Renal pelvis (tissue), 12 donors: ENCODE results near the gene CACNG6. TPM values are rescaled to one million over a fixed set of nuclear protein-coding genes. Genes with fewer than 3 reads are reported as not detected.
A peak's percentile ranks its signal among the peaks of the same experiment; 100 is the strongest.
"Not testable (repeated sequence)": the region's sequence is repeated elsewhere in the genome, so short reads cannot be mapped to it uniquely, and the experiment has no call there.

Experiments
- DNase-seq: peaks from one replicate; pipeline ENCODE4 v3.0.0-alpha.2; 2013
- long read RNA-seq, 16 experiments: transcript quantifications; one replicate each; lab custom pipeline, GENCODE V29; 2026
- polyA plus RNA-seq, 3 donors: library from polyadenylated mRNA; unstranded; fragments of 120-200 nt; gene quantifications; one replicate each; pipeline ENCODE4 v1.2.1, GENCODE V29; 2013; ENCODE audit not compliant: insufficient read length in 3 of 3

Gene CACNG6, protein sequence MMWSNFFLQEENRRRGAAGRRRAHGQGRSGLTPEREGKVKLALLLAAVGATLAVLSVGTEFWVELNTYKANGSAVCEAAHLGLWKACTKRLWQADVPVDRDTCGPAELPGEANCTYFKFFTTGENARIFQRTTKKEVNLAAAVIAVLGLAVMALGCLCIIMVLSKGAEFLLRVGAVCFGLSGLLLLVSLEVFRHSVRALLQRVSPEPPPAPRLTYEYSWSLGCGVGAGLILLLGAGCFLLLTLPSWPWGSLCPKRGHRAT
- polyA plus RNA-seq = under 1 TPM; 0.65 to 0.88 (median 0.73) TPM
- long read RNA-seq, donor 1, partial matches to known transcripts = 0 of 1 reads
- long read RNA-seq, donor 1, other reads (novel, unspliced or antisense) = 0 of 1 reads
- long read RNA-seq, donor 2, partial matches to known transcripts = 0 of 1 reads
- long read RNA-seq, donor 2, other reads (novel, unspliced or antisense) = 0 of 1 reads
- long read RNA-seq, donor 3 = 0 reads
- long read RNA-seq, donor 4 = 0 reads
- long read RNA-seq, donor 5 = 0 reads
- long read RNA-seq, donor 6 = 0 reads
- long read RNA-seq, donor 7, partial matches to known transcripts = 0 of 1 reads
- long read RNA-seq, donor 7, other reads (novel, unspliced or antisense) = 0 of 1 reads
- long read RNA-seq, donor 8 = 0 reads
- long read RNA-seq, donor 9 = 0 reads
- long read RNA-seq, donor 10, partial matches to known transcripts = 0 of 2 reads
- long read RNA-seq, donor 10, other reads (novel, unspliced or antisense) = 0 of 2 reads
- long read RNA-seq, donor 11 = 0 reads
- long read RNA-seq, donor 12 = 0 reads
- long read RNA-seq, donor 13, partial matches to known transcripts = 31 of 41 reads
- long read RNA-seq, donor 13, other reads (novel, unspliced or antisense) = 10 of 41 reads
- long read RNA-seq, donor 14, partial matches to known transcripts = 0 of 2 reads
- long read RNA-seq, donor 14, other reads (novel, unspliced or antisense) = 0 of 2 reads
- long read RNA-seq, donor 15, partial matches to known transcripts = 22 of 79 reads
- long read RNA-seq, donor 15, other reads (novel, unspliced or antisense) = 57 of 79 reads
- long read RNA-seq, donor 16 = 0 reads

DNA sequence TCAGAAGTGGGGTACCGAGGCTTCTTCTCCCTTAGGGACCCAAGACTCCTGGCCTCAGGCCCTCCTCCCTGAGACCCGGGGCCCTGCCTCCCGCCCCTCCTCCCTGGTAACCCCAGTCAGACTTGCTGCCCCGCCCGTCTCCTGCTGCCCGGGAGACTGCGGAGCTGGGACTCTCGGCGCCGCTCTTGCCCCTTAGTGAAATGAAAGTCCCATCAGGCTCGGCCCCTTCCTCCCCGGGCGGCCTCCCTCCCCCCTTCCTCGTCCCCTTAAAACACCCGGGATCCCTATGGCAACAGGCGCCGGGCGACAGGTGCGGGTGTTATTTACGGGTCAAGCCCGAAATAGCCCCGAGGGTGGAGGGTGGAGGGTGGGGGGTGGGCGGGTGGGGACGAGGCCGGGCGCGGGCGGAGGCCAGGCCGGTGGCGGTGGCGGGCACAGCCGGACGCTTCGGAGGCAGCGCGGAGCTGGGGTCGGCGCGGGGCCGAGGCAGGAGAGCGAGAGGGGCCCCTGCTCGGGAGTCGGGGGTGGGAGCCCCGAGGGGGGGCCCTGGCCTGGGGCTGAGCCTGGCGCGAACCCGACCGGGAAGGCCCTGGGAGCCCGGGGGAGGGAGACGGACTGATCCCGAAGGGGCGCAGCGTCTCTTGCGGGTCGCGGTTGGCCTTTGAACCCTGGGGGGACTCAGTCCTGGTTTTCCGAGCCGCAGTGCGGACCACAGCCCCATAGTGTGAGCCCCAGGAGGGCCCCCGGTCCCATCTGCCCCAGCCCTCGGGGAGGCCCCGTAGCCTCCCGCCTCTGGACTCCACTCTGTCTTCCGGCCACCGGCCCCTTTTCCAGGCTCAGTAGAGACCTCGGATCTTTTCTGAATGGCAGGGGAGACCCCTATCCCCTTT, at the start of gene CACNG6:
TSS of gene CACNG6 (plus strand) at position 414 of the 890 bp plus-strand sequence. CDS start 1,241 bp downstream, outside the sequence.
- peak; percentile 57 for DNase-seq

DNA sequence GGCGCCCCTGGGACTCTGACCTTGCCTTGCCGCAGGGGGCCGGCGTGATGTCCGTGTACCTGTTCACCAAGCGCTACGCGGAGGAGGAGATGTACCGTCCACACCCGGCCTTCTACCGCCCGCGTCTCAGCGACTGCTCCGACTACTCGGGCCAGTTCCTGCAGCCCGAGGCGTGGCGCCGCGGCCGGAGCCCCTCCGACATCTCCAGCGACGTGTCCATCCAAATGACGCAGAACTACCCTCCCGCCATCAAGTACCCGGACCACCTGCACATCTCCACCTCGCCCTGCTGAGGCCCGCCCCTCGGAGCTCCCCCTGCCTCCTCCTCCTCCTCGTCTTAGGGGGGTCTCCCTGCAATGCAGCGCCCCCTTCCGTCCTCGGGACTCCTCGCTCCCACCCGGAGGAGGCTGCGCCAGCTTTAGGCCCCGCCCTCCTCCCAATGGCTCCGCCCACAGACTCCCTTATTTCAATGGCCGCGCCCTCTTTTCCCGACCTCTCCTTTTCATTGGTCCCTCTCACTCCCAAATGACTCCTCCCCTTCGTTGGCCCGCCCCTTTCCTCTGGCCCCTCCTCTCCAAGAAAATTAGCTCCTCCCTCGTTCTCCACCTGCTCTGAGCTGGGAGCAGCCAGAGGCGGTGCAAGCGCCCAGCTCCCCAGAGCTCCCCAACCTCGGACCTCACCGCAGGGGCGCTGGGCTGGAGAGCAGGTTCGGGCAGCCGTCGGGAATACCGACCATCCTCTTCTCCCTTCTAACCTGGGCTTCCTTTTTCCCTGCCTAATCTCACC, 49.2 kb upstream of the CACNG6 start:
- no peak for DNase-seq

DNA sequence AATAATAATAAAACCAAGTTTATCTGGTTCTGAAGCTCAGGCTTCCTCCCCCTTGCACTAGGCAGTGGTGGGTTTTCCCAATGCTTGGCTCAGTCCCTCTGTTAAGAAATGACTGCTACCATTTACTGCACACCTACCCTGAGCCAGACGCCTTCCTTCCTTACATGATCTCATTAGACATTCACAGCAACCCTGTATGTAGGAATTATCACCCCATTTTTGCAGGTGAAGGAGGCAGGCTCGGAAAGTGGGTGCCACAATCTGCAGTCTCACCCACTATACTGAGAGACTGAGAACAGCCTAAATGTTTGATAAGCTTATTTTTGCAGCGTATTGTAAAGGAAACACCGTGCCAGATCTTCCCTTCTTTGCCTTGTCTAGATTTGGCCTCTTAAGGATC, 47.0 kb upstream of the CACNG6 start:
- no peak for DNase-seq

DNA sequence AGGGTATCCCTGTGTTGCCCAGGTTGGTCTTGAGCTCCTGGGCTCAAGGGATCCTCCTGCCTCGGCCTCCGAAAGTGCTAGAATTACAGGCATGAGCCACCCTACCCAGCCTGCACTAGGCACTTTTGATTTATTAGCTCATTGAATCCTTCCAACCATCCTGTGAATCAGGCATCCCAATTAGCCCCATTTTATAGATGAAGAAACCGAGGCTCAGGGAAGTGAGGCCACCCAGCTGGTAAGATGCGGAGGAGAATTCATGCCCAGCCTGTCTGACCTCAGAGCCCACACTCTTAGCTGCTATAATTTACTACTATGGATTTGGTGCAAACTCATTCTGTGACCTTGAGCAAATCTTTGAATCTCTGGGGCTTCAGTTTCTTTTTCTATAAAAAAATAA, 46.5 kb upstream of the CACNG6 start:
- DNase-seq = no peak

DNA sequence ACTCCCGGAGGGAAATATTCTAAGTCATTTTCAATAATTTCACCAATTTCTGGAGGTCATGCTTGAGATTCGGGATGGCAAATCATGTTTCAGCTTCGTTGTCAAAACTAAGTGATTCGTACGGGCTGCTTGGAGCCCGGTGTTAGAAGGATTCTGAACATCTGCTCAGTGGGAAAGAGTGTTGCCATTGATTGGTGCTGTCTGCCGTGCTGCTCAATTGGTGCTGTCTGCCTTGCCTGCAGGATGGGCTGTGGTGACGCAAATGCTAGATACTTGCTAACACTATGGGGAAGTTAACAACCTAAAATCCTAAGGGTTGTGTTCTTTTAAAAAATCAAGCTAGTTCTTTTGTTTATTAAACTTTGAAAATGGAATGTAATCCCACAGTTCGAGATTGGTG, 46.0 kb upstream of the CACNG6 start:
- no peak for DNase-seq

DNA sequence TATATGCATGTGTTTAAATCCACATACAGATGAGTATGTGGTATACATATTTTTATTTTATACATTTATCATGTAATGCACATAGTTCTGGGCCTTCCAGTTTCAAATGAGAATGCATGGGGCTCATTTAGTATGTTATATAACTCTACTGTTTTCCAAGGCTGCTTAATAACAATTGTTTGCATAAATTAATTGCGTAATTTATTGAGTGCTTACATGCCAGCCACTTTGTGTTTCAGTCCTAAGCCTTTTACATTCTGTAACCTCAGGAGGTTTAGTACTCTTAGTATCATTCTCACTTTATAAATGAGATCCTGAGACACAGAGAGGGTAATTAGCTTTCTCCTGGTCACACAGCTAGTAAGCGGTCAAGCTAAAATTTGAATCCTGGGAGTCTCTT, 45.4 kb upstream of the CACNG6 start:
- no peak for DNase-seq

DNA sequence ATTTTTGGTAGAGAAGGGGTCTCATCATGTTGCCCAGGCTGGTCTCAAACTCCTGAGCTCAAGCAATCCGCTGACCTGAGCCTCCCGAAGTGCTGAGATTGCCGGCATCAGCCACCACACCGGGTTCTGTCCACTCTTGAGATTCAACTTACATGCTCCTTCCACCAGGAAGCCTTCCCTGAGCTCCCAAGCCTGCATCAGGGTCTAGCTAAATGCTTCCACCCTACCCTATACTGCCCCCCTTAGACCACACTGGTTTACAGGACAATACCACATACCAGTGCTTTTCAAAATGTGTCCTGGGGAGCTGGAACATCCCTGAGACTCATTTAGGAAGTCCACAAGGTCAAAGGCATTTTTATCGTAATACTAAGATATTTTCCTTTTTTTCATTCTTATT, 43.8 kb upstream of the CACNG6 start:
- DNase-seq = no peak

DNA sequence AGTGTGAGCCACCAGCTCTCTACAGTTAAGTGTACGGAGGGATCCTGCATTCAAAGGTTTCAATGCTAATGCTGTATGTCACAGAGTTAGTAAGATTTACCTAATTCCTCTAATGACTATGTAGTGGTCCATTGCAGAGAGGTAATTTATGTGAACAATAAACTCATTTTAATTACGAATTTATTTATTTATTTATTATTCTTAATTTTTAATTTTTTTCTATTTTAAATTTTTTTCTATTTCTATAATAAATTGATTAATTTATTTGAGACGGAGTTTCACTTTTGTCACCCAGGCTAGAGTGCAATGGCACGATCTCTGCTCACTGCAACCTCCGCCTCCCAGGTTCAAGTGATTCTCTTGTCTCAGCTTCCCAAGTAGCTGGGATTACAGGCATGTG, 42.8 kb upstream of the CACNG6 start:
- DNase-seq = not testable (repeated sequence)

DNA sequence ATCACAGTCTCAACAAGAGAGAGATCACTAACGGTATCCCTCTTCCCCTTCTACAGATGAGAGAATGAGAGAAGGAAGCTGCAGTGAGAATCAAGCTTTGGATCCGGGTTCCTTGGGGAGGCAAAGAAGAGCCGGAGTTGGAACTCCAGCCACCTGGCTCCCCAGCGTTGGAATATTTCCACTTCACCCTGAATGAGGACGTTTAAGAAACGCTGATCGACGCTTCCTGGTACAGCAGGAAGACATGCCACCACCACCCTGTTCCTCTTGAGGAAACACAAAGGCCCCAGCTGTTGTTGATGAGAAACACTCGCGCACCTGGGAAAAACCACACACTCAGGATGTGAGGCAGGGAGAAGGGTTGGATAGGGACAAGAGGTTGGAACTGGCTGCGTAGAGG, 40.0 kb upstream of the CACNG6 start:
- no peak for DNase-seq

DNA sequence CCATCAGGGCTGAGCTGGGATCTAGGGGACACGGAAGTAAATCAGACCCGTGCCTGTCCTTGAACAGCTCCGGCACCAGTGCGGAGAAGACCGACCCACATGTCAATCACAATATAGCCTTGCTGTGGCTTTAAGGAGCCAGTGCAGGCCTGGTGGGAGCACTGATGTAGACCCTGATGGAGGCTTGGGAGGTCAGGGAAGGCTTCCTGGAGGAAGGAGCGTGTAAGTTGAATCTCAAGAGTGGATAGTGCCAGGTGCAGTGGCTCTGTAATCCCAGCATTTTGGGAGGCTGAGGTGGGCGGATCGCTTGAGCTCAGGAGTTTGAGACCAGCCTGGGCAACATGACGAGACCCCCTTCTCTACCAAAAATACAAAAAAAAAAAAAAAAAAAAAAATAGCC, 39.5 kb upstream of the CACNG6 start:
- DNase-seq = no peak

DNA sequence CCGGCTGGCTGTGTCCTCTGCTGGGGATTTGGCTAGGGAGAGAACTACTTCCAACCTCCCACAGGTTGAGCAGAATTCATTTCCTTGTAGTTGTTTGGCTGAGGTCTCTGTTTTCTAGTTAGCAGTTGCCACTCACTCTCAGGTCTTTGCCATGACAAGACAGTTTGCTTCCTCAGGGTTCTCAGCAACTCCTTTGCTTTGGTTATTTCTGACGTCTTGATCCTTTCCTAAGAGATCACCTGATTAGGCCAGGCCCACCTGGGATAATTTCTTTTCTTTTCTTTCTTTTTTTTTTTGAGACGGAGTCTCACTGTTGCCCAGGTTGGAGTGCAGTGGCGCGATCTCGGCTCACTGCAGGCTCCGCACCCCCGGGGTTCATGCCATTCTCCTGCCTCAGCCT, 38.1 kb upstream of the CACNG6 start:
- DNase-seq = no peak

DNA sequence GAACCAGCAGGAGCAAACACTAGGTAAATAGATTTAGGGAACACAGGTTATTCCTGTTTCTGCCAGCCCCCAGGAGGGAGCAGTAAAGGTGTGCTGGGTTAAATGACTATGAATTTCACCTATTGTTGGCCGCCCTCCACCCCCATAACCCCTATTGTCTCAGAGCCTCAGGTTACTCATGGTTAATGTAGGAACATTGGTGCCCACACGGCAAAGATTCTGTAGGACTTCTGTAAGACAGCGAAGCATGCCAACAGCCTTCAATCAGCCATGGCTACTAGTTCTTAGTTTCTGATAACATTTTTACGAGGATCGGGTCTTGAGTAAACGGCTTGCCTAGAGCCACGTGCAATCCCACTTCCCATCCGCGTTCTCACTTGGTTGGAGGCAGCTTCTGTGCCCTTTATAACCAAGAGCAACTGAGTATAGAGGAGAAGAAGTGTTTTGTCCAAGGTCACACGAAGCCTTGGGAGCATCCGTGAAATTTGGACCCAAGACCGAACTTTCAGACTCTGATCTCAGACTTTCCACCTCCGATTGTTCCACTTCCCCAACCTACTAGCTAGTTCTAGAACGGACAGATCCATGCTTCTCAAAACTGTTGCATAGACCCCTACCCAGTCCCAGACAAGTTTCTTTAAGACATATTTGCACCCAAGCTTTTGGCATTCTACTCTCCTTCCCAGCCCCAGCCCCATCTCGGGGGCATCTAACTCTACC, 33.8 kb upstream of the CACNG6 start:
- DNase-seq = no peak

DNA sequence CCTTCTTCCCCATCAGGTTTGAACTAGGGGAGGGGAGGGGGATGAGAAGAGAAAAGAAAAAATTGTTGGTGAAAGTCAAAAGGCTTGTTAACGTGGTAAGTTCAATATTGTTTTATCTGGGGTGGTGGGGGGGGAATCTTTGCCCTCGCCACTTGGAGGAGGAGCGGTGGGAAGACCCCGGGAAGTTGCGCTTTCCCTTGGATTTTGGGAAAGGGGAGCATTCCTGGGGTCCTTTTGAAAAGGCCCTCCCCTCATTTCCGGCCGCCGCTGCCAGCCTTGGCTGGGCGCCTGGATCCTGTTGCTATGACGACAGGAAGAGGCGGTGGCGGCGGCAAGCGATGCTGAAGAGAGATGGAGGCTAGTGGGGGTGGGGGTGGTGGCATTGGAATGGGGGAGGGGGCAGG, 33.3 kb upstream of the CACNG6 start:
- no peak for DNase-seq

DNA sequence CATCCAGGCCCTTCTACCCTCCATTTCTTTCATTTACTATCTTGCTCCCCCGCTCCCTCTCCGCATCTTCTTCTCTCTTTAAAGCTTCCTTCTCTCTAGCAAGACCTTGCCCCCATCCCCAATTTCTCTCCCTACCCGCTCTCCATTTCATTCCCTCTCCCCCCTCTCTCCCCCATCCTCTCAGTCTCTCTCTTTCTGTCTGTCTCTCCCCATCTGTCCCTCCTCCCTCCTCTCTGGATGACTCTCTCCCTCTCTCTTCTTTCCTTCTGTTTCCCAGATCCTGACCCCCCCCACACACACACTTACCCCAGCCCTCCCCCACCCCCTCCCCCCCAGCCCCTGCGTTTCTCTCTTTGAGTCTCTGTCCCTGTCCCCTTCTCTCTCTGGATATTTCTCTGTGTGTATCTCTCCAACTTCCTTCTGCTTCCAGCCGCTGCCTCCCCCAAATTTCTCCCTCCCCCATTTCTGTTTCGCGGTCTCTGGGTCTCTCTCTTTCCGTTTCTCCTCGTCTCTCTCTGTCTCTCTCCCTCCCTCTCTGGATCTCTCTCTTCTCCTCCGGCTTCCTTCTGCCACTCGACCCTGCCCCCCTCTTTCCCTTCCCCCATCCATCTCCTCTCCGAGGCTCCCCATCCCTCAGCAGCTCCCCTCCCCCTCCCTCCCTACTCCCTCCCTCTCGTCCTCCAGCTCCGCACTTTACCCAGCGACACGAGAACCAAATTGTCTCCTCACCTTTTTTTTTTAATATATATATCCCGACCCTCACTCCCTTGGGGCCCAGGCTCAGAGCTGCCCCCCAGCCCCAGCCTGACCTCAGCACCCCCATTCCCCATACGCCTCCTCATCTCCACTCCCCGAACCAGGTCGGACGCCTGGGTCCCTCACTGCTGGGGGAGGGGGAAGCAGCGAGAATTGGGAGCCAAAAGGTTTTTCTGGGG, 32.3 kb upstream of the CACNG6 start:
- no peak for DNase-seq

DNA sequence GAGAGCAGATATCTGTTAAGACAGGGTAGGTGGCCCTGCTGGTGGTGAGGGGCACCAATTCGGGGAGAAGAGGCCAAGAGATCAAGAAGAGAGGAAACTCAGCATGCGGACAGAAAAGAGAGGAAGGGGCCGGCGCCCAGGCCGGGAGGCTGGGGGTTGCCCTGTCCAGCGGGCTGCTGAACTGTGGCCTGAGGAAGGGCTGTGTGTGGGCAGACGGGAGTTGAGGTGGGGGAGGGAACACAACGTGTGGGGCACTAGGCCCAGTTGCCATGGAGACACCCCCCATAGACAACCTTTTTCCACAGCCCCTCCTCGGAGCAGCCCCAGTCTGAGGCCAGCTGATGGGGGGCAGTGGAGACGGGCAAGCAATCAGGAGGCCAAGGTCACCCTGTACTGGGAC, 31.2 kb upstream of the CACNG6 start:
- DNase-seq = no peak

DNA sequence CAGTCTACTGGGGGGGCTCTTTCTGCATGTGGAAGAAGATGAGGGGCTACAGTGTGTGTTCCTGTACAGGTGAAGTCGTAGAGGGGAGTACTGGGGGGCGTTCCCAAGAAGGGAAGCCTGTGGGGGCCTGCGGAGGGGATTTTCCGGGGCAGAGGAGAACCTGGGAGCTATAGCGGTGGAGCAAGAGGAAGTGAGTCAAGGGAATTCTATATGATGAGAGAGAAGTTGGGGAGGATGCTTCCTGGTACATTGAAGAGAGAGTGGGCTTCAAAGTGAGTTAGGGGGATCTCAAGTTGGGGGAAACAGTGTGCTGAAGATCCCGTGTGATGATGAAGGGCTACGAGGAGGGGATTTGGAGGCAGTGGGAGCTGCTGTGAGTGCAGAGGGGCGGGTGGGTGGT, 30.6 kb upstream of the CACNG6 start:
- DNase-seq = no peak

DNA sequence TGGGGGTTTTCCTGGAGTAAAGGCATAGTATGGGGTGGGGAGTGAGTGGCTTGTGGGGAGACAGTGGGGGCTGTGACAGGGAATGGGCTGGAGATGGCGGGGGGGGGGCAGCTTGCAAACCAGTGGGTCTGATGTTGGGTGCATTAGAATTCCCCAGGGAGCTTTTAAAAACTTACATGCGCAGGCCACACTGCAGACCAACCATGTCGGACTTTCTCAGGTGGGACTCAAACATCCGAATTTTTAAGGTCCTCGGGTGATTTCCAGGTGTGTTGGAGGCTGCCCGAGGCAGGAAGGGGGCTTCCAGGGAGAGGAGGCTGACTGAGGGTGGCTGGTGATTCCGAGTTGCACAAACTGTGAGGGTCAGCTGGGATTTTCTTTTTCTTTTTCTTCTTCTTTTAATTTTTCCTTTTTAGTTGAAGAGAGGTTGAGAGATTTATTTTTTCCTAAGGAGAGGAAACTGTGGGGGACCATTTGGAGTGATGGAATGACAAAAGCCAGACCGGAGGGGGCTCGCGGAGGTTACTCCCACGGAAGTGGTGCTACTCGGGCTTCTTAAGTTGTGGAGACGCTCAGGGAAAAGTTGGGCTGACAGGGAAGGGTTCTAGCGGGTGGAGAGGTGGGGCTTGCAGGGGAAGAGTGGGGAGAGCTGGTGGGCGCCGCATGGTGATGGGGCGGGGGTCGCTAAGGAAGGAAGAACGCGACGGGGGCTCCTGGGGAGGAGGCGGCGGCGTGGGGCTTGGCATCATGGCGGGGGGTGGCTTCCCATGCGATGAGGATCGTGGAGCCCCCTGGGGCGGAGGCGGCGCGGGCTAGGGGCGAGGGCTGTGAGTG, 29.7 kb upstream of the CACNG6 start:
- no peak for DNase-seq

DNA sequence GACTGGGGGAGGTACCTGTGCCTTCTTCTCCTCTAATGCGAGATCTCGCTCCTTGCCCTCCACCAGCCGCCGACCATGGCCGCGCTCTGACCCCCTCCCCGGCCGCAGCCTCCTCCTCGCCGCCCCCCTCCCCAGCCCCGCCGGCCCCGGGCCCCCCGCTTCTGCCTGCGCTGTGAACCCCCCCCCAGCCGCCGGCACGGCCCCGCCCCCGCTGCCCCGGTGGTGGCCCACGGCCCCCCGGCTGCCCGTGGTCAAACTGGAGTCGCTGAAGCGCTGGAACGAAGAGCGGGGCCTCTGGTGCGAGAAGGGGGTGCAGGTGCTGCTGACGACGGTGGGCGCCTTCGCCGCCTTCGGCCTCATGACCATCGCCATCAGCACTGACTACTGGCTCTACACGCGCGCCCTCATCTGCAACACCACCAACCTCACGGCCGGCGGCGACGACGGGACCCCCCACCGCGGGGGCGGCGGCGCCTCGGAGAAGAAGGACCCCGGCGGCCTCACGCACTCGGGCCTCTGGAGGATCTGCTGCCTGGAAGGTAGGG, 28.5 kb upstream of the CACNG6 start, which contains the start of gene CACNG8:
TSS of gene CACNG8 (plus strand) at position 51 of the 545 bp plus-strand sequence.
- DNase-seq = no peak
